Ureter (tissue), 1 donor: ENCODE data around the gene HOXD11. TPM values are rescaled to one million over a fixed set of nuclear protein-coding genes. Genes with fewer than 3 reads are reported as not detected.

Experiments used
- DNase-seq: peaks from one replicate; pipeline ENCODE4 v3.0.0-alpha.2; 2020; ENCODE audit warnings: low spot score
- total RNA-seq: library from RNA; stranded (reverse); gene quantifications from one replicate; pipeline ENCODE4 v1.2.4, GENCODE V29; 2023
- donor health status: DM: yes; HTN: yes; CAD: no.

Gene HOXD11
- total RNA-seq, 1 donor from 2014 or later = 1.2 TPM

DNA sequence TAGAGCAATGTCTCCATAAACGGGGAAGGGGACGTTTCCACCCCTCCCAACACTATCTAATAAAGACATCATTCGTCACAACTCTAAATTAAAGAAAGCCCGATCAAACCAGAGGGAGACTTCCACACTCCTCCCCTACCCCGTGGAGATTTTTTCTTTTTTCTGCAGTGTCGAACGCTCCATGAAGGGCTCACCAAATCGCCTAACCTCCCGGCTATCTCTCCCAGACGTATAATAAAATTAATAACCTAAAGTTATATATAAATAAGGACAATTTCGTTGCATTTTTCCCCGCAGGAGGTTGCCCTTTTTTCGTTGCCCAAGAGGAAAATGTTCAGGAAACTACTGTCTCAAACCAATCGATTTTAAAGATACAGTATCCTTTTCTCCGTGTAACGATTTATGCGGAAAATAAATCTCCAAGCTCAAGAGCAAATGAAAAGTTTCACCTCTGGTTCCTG is 25.7 kb upstream of the HOXD11 start:
- DNase-seq = no peak

DNA sequence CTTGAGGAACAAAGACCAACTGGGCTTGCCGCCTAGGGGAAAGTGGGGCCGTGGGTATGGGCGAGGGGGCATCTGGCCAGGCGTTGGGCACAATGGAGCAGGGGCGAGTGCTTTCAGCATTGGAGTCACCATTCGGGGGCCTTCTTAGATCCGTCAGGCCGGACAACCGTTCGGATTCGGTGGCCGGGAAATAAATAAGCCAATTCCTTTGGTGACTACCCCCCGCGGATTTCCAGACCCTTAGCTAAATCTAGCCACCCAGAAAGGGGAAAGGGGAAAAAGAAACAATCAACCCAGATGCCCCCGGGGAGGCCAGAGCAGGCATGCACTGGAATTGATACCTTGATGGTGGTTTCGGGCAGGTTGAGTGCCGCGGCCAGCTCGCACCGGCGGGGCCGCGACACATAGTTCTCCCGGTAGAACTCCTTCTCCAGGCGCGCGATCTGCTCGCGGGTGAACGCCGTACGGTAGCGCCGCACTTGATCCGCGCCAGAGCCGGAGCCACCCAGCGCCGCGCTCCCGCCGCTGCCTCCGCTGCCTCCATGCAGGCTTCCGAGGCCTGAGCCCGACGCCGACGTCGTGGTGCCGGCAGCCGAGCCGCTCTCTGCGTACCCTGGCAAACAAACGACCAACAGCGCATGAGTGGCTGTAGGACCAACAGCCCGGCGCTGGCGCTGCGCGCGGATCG is 25.1 kb upstream of the HOXD11 start:
- DNase-seq = no peak

DNA sequence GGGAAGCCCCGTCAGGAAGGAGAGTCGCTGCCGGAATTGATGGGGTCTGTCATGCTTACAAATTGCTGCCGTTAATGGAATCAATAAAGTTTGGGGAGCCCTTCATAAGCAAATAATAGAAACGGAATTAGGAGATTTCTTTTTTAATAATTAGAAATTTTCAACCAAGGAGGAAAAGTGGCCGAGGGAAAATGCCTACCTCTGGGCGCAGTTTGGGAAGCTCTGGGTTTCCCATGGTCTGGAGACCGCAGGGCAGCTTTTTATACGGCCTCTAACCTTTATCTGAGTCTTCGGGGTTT is 24.6 kb upstream of the HOXD11 start:
- DNase-seq = no peak

DNA sequence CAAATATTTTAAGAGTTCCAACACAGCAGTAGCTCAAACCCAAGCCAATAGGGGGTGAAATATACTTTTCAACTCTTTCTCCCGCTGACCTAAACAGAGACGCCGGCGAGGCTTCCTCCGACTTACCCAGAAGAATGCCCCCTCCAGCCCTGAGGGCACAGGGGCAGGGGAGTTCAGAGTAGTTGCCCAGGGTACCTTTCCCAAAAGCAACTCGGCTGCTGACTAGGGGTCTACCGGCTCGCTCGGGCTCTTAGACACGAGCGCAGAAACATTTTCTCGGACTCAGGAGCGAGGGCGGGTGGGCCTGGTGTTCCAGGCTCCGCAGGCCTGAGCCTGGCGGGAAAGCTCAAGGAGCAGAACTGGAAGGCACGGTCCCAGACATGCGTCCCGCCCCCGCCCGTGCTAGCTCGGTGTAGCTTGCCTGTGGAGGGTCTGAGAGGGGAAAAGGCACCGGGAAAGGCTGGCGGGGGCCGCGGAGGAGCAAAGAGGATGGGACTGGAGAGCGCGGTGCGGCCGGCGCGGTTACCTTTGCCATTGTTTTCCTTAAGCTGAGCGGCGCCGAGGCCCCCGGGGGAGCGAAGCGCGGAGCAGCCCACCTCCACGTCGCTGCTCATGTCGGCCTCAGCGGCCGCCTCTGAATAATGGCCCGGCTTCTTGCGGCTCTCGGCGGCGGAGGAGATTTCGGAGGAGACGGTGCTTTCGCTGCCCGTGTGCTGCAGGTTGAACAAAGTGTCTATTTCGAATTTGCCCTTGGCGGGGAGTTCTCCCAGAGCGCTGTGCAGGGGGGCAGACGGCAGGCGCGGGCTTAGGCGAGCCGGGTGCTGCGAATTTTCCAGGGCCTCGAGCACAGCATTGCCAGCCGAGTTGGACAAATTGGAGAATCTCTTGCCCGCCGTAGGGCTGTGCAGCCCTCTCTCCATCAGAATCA is 24.0 kb upstream of the HOXD11 start:
- DNase-seq = no peak

DNA sequence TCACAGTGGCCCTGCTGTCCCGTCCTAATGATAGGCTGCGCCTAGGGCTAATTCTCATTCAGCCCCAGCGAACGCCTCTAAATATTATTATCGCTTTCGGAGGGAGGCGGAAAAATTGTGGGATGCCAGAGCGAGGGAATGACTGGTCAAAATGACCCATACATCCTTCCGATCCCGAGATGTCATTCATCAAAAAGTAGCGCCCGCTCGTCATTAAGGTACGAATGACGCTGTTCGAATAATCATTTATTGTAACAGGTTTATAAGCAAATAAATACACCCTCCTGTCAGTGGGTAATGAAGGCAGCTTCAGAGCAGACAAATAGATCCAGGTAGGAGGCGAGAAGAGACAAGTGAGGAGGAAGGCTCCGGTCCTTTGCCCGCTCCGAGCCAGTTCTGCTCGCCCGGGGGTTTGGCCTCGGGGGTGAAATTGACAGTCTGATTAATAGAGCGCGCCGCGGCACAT is 23.3 kb upstream of the HOXD11 start, which contains the start of gene EVX2:
EVX2 (minus strand) TSS at position 167 of the 466 bp plus-strand sequence. CDS start 186 bp downstream, outside the sequence.
- no peak for DNase-seq

DNA sequence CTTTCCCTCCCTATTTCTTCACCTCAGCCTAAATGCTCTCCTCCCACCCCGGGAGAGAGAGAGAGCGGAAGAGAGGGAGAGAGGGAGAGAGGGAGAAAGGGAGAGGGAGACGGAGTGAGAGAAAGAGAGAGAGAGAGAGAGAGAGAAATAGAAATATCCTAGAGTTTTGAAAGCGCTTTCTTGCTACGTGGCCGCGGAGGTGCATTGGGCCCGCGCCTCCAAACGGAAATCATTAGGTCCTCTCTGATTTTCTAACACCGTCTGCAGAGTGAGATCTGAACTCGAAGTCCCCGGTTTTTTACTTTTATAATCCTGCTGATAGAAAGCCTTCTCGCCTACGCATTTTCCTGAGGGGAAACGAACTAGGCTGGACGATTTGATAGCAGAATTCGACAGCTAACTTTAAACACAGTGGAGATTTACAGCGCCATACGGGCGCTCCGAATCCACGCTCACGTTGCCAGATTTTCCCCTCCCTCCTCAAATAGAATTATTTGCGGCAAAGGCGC is 22.4 kb upstream of the HOXD11 start:
- DNase-seq = no peak

DNA sequence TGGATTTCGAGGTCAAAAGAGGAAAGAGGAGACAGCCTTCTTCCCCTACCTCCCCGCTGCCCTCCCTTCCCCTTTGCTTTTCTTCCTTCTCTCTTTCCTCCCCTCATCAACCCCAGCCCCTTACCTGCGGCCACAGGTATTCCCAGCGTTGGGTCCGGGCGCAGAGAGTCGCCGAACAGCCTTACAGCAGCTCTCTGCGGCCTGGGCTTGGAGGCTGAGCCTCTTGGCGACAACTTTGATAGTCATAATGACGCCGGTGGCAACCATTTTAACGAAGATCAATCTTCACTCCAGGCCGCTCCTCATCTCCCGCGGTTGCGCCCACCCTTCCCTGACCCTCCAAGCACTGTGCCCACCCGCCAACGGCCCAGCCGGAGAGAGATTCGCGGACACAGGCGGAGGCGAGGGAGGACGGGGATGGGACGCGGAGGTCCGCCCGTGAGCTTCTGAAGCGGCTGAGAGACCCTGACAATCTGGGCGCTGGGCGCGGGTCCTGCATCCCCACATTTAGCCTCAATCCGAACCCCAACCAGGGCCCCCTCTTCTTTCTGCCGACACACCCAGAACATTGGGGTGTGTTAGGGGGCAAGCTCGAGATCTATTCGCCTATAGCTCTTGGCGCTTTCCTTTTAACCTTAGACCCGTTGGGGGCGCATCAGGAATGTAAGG is 21.8 kb upstream of the HOXD11 start:
- no peak for DNase-seq

DNA sequence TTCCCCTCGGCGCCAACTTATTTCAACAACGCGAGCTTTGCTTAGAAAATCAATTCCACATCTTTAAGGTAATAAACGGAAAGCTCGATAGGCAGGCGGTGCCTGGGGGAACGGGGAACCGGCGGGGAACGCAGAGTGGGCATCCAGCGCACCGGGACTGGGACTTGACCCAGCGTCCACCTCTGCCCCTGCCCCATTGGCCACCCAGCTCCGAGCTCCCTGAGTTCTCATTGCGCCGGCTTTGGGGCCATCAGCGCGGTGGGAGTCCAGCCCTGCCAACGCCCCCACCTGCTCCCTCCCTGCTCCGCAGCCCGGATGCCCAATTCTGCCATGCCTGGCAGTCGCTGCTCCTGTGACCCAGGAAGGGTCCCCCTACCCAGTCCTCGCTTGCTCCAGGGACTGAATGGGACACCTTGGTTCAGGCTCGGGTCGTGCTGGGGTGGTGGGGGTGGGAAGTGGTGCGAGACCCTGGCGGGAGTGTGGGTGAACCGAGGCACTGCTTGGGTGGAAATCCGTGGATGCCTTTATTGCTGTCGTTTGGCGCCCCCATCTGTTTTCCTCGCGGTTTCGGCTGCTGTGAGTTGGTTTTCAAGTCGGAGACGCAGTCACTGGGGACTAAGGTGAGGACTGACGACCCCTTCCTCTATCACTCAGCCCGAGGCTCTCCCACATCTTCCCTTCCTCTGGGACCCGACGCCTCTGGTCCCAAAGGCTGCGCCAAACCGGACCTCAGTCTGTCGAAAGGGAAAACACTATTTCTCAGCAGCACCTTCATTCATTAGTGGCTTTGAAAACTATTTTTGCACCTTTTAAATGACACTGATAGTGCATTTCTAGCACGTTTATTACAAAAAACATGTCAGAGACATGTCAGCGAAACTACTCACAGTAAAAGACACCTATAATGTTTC is 21.0 kb upstream of the HOXD11 start:
- no peak for DNase-seq

DNA sequence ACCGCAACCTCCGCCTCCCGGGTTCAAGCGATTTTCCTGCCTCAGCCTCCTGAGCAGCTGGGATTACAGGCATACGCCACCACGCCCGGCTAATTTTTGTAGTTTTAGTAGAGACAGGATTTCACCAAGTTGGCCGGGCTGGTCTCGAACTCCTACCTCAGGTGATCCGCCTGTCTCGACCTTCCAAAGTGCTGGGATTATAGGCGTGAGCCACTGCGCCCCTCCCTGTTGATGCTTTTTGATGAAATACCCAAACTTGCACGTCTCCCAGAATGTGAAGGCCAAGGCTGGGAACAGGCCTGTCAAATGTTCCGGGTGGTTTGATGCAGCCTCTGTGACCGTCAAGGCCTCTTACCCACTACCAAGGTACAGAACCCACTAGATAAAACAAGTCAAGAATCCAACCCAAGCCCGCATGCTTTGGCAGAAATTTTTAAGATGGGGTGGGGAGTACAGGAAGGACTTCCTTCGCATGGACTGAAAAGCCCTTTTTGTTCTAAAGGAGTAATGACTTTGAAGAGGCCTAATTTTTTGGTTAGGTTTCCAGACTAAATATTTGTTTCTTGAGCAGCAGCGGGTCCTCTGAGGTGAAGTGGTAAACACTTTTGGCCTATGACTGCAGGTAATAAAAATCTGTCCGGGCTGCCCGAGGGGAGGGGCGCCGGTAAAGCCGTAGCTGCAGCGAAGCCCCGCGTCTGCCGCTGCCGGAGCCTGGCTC is 19.6 kb upstream of the HOXD11 start:
- DNase-seq = no peak

DNA sequence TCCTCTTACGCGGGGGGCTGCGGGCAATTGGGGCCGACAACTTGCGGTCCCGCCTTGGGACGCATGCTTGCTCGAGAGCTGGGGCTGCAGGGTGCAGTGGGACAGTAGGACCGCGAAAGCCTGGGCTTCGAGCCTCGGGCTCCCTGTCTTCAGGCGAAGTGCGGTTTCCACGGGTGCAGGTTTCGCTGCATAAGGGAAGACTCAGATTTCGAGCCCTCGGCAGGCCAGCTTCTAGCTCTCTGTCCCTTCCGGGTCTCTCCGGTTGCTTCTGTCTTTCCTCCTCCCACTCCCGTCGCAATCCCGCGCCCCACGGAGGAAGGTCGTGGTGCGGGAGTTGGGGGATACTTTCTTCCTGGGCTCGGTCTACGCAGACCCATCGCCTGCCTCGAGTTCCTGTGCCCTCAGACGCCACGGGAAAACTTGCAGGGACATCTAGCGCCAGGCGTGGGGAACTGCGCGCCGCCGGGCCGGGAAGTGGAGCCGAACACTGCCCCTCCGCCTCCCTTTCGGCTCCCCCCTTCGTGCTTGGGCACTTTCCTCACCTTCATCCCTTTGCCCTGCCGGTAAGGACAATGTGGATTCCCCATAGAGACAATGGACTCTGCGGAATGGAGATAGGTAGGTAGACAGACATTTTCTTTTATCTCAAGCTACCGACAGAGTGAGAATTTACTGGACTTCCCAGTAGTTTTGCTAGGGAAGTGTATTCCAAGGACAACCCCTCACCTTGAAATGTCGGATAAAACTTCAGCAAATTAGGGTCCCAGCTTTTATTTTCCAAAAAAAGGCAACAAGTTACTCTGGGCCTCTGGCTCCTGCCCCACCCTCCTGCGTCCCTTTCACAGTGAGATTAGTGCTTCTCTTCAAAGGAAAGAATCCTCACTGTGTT is 18.8 kb upstream of the HOXD11 start:
- DNase-seq = no peak

DNA sequence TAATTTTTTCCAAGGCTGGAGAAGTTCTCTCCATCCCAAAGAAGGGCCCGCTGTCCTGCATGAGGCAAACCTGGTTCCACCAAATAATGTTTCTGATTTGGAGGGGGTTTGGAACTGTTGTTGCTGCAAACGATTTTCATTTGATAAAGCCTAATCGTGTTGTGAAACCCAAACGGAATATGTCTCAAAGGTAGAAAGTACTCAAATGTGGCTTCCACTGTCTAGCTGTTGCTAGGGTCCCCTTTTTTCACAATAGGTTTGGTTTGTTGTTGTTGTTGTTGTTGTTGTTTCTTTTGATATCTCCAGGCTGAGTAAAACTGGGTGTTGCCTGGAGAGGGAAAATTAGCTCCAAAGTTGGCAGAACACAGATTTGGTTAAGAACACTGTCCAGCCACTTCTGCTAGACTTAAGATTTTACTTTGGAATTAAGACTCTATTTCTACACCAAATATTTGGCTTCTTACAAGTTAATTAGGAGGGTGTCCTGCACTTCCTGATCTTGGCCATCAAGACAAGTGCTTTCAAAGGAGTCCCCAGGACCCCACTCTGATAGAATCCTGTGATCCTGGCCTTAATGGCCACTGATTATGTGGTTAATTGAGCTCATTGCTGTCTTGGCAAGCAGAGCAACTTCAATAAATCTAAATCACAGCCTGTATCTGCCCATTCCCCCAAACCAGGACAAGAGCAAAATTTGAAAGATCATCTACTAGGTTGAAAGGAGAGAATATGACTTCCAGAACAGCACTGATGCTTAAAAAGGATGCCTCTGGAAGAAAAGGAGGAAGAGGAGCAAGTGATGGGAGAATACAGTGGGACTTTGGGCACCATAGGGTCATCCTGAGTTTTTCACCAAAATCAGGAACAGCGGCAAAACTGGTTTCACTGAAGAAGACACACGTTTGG is 17.9 kb upstream of the HOXD11 start:
- no peak for DNase-seq

DNA sequence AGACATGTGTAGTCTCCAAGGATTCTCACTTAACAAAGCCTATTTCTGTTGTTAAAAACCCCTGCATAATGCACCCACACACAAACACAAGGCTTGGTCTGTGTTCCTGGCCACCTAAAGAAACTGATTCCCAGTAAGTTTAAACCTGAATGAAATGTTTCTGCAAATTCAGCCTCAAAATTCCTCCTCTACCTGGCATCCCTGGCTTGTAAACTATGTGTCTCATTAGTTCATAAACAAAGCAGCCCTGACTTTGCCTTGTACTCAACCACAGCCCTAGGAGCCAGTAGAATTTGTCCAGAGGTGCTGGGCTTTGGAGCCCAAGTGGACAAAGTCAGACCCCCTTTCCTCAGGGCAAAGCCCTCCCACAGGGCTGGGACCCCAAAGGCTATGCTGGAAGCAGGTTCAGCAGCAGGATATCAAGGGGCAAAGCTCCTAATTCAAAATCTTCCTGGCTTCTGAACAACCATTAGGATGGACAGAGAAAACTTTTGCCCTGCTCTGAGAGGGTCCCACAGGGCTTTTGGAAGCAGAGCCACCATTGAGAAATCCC is 17.2 kb upstream of the HOXD11 start:
- no peak for DNase-seq

DNA sequence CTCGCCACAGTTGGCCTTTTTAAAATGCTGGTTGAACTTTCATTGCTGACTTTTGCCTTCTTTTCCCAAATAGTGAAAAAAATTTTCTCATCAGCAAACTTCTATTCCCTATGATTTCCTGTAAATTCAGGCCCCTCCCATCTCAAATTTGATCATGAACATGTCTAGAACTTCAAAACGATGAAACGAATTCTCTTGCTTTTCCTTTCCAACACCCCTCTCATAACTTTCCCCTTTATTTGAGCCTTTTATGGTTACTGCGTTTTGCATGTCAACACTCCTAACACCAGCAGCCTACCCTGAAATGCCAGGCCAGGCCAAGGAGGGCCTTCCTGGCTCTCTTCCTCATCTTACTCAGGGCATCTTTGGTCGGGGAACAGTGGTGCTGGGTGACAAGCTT is 16.2 kb upstream of the HOXD11 start:
- no peak for DNase-seq

DNA sequence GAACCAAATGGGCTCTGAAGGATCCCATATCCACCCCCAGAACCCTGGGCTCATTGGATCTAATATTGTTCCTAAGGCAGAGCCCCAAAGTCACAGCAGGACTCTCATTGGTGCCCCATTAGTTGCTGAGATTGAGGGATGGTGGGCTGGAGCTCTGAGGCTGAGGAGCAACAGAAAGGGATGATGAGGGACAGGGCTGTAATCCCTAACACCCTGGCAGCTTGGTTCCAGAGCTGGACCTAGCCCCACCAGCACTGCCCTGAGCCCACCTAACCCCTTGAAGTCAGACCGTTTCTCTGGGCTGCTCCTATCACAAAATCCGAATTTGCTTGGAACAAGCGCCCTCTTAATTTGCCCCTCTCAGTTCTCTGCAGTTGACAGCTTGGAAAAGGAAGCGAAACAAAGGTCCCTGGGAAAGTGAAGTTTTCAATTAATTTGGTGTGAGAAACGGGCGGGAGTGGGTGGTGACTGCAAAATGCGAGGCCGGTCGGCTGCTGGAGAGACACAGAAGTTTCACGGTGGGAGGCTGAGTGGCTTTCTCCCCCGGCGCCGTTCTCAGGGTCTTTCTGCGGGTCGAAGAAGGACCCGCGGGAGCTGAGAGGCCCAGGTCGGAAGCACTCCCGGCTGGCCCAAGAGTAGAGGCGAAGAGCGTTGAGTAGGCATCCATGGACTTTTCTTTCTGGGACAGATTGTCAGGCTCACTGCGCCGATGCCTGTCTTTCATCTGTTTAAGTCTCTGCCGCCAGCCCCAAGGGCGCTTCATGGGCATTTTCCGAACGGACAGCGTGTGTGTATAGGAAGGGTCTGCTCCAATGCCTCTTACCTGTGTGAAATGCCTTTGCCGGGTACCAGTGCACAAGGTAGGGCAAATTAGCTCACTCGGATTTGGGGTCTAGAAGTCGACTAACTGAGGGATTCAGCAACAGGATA is 15.5 kb upstream of the HOXD11 start:
- no peak for DNase-seq

DNA sequence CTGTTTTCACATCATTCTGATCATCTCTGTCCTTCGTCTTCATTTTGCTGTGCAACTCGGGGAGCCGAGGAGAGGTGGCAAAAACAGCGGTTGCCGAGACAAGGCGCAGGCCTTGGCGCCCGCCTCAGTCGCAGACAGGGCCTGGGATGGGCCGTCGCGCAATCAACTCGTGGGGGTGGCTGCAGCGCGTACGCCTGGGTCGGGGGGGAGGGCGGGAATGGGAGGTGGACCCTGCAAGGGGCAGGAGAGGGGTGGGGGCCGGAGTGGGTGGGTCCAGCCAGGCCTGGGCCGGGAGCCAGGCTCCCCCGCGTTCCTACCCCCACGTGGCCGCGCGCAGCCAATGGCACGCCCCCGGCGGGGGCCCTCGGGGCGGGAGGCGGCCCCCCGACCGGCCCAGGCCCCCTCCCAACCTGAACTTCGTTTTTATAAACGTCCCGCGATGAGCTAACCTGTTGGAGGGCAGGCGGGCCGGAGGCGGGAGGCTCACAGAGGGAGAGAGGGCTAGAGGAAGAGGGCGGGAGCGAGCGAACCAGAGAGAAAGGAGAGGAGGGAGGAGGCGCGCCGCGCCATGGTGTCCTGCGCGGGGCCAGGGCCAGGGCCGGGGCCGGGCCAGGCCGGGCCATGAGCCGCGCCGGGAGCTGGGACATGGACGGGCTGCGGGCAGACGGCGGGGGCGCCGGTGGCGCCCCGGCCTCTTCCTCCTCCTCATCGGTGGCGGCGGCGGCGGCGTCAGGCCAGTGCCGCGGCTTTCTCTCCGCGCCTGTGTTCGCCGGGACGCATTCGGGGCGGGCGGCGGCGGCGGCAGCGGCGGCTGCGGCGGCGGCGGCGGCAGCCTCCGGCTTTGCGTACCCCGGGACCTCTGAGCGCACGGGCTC is 14.6 kb upstream of the HOXD11 start, which contains the start of gene HOXD13:
HOXD13 (plus strand) TSS at position 452 of the 875 bp plus-strand sequence; CDS start at position 622, 170 bp downstream.
- no peak for DNase-seq
